Tibial artery (tissue), 4 donors: Measurements from ENCODE around the gene DNAJC13.
"Not testable (repeated sequence)": the region's sequence is repeated elsewhere in the genome, so short reads cannot be mapped to it uniquely, and the experiment has no call there.

ENCODE experiments used
- DNase-seq, 2 donors: peaks; one replicate each; pipeline ENCODE4 v3.0.0-alpha.2; 2019
- H3K27ac ChIP-seq, 2 donors: fragments of 200-600 bp; sonication (generic) in 1 of 2; 1 replicate in 1 of 2; 2 replicates in 1 of 2; pipeline ENCODE4 v1.5.1; 2018 to 2019; ENCODE audit warnings: mild to moderate bottlenecking in 1 of 2
- H3K27me3 ChIP-seq, 2 donors: fragments of 200-600 bp; sonication (generic) in 1 of 2; one replicate each; pipeline versions ENCODE4 v1.5.1 to v1.6.0; 2016 to 2019
- H3K36me3 ChIP-seq, 3 donors: fragments of 200-600 bp; sonication (generic) in 2 of 3; one replicate each; pipeline ENCODE4 v1.5.1; 2016 to 2019; ENCODE audit warnings: mild to moderate bottlenecking in 2 of 3
- H3K4me1 ChIP-seq, 4 donors: fragments of 200-600 bp; sonication (generic) in 2 of 4; 1 replicate in 3 of 4; 2 replicates in 1 of 4; pipeline ENCODE4 v1.5.1; 2016 to 2019
- H3K4me3 ChIP-seq, 2 donors: fragments of 200-600 bp; sonication (generic) in 1 of 2; 1 replicate in 1 of 2; 2 replicates in 1 of 2; pipeline ENCODE4 v1.5.1; 2018 to 2019; ENCODE audit warnings: mild to moderate bottlenecking in 2 of 2
- H3K9me3 ChIP-seq, 3 donors: fragments of 200-600 bp; sonication (generic) in 1 of 3; one replicate each; pipeline ENCODE4 v1.5.1; 2016 to 2019
- intact Hi-C: fragments of 100-400 bp; cut with DNase I; formaldehyde crosslinking; loops from one replicate; pipeline ENCODE4 v1.15.0; 2023; ENCODE audit warnings: low total_unique reads
- TF ChIP-seq, protein P1 (sequence below), 2 experiments: fragments of 200-600 bp in 1 of 2; fragments of 450-650 bp in 1 of 2; IDR thresholded peaks; one replicate each; pipeline ENCODE4 v1.5.1; 2017 to 2019; ENCODE audit warnings: antibody characterized with exemption in 2 of 2, mild to moderate bottlenecking in 1 of 2, moderate library complexity in 1 of 2

The DNAJC13 gene, protein sequence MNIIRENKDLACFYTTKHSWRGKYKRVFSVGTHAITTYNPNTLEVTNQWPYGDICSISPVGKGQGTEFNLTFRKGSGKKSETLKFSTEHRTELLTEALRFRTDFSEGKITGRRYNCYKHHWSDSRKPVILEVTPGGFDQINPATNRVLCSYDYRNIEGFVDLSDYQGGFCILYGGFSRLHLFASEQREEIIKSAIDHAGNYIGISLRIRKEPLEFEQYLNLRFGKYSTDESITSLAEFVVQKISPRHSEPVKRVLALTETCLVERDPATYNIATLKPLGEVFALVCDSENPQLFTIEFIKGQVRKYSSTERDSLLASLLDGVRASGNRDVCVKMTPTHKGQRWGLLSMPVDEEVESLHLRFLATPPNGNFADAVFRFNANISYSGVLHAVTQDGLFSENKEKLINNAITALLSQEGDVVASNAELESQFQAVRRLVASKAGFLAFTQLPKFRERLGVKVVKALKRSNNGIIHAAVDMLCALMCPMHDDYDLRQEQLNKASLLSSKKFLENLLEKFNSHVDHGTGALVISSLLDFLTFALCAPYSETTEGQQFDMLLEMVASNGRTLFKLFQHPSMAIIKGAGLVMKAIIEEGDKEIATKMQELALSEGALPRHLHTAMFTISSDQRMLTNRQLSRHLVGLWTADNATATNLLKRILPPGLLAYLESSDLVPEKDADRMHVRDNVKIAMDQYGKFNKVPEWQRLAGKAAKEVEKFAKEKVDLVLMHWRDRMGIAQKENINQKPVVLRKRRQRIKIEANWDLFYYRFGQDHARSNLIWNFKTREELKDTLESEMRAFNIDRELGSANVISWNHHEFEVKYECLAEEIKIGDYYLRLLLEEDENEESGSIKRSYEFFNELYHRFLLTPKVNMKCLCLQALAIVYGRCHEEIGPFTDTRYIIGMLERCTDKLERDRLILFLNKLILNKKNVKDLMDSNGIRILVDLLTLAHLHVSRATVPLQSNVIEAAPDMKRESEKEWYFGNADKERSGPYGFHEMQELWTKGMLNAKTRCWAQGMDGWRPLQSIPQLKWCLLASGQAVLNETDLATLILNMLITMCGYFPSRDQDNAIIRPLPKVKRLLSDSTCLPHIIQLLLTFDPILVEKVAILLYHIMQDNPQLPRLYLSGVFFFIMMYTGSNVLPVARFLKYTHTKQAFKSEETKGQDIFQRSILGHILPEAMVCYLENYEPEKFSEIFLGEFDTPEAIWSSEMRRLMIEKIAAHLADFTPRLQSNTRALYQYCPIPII (N-terminal part only)

DNA sequence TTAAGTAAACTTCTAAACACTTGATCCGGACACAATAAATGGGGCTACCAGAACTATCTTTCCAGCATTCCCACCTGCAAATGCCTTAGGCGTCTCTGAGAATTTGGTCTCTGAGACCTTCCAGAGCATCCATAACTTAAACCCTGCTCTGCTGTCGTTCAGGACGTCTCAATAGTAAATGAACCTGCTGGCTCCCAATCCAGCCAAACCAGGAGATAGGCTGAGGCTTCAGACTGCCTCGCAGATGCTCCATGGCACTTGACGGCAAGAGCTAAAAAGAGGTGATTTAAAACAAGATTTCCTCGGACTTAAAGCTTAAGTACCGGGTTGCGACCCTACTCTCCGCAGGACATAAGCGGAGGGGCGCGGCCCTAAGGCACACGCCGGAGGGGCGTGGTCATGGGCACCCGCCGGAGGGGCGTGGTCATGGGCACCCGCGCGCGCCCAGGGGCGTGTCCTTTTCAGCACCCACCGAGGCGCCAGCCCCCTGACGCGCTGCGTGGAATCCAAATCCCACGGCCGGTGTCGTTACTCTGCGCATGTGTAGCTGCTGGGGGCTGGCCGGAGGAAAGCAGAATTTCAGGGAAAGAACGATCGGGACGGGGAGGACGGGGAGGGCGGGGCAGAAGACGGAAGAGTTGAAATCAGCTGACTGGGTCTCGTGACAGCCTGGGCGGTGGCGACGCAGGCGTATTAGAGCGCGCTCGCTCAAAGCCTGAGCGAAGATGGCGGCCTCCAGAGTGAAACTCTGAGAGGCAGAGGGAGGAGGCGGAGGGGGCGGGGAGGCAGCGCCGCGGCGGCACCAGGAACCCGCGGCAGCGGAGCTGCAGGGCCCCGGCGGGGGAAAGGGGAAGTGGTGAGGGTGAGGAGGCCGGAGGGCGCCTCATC lies at the start of gene DNAJC13:
Gene DNAJC13, plus strand, starts transcription at position 696 of the 888 bp plus-strand sequence. CDS start 17,049 bp downstream, outside the sequence.
- TF ChIP-seq, protein P1, sequence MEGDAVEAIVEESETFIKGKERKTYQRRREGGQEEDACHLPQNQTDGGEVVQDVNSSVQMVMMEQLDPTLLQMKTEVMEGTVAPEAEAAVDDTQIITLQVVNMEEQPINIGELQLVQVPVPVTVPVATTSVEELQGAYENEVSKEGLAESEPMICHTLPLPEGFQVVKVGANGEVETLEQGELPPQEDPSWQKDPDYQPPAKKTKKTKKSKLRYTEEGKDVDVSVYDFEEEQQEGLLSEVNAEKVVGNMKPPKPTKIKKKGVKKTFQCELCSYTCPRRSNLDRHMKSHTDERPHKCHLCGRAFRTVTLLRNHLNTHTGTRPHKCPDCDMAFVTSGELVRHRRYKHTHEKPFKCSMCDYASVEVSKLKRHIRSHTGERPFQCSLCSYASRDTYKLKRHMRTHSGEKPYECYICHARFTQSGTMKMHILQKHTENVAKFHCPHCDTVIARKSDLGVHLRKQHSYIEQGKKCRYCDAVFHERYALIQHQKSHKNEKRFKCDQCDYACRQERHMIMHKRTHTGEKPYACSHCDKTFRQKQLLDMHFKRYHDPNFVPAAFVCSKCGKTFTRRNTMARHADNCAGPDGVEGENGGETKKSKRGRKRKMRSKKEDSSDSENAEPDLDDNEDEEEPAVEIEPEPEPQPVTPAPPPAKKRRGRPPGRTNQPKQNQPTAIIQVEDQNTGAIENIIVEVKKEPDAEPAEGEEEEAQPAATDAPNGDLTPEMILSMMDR (IDR thresholded peaks at IDR 0.05): no peak
- Histone ChIP-seq H3K4me3 (peak within 1 kb of the TSS; percentile 86 to 88), H3K27ac (peak within 1 kb of the TSS; percentile 80 to 89), H3K27me3 (no peaks in the 10 kb centered on the region), H3K9me3 (no peaks in the 10 kb centered on the region), H3K36me3 (no peaks in the 10 kb centered on the region), H3K4me1 (peaks cover 0 to 39% (median 18%) of the 10 kb centered on the region in 4 donors)
- intact Hi-C loops: no loop called here
- peak; percentile 95 to 97 for DNase-seq

DNA sequence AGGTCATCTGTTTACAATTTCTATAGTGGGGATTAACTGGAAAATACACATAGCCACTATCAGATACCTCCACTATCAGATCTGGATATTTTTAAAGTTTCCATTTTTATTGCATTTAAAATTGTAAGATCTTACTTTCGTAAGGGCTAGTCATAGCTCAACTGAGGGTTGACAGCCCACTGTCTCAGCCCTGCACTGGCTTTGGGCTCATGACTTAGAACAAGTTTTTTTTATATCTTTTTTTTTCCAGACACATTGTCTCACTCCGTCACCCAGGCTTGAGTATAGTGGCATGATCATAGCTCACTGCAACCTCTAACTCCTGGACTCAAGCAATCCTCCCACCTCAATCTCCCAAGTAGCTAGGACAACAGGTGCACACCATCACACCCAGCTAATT lies 48.8 kb upstream of the DNAJC13 start:
- intact Hi-C loops: no loop called here
- Histone ChIP-seq H3K9me3 (no peaks in the 10 kb centered on the region), H3K36me3 (no peaks in the 10 kb centered on the region), H3K27me3 (no peaks in the 10 kb centered on the region), H3K4me1 (no peaks in the 10 kb centered on the region), H3K4me3 (no peak overlapping the region), H3K27ac (no peak overlapping the region)
- no peak for DNase-seq
- TF ChIP-seq, protein P1 (IDR thresholded peaks at IDR 0.05): no peak

DNA sequence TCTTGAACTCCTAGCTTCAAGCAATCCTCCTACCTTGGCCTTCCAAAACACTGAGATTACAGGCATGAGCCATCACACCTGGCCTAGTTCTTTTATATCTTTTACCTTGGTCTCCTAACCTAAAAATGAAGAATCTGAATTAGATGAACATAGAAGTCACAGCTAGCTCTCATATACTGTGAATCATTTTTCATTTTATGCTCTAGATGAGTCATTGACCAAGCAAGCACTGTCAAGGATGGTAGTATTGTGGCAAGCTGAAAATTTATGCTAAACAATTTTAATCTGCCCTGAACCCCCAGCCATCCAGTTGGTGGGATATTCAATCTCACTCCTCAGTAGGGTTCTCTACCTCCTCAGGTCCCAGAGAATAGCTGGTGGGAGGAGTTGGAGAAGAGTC lies 48.3 kb upstream of the DNAJC13 start:
- H3K27ac ChIP-seq: no peak overlapping the region
- no peaks in the 10 kb centered on the region for H3K27me3 ChIP-seq
- intact Hi-C loops: no loop called here
- H3K36me3 ChIP-seq: no peaks in the 10 kb centered on the region
- H3K4me3 ChIP-seq: no peak overlapping the region
- no peaks in the 10 kb centered on the region for H3K4me1 ChIP-seq
- TF ChIP-seq, protein P1 (IDR thresholded peaks at IDR 0.05): no peak
- DNase-seq: no peak
- no peaks in the 10 kb centered on the region for H3K9me3 ChIP-seq

DNA sequence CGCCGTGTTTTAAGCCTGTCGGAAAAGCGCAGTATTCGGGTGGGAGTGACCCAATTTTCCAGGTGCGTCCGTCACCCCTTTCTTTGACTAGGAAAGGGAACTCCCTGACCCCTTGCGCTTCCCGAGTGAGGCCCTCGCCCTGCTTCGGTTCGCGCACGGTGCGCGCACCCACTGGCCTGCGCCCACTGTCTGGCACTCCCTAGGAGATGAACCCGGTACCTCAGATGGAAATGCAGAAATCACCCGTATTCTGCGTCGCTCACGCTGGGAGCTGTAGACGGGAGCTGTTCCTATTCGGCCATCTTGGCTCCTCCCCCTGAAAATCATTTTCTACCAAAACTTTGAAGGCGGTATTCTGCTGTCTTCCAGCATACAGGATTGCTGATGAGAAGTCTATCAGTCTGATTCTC lies 40.4 kb upstream of the DNAJC13 start:
- DNase-seq, H3K4me1 ChIP-seq, H3K4me3 ChIP-seq, H3K27ac ChIP-seq, H3K27me3 ChIP-seq, H3K9me3 ChIP-seq, H3K36me3 ChIP-seq, intact Hi-C loops: not testable (repeated sequence)

DNA sequence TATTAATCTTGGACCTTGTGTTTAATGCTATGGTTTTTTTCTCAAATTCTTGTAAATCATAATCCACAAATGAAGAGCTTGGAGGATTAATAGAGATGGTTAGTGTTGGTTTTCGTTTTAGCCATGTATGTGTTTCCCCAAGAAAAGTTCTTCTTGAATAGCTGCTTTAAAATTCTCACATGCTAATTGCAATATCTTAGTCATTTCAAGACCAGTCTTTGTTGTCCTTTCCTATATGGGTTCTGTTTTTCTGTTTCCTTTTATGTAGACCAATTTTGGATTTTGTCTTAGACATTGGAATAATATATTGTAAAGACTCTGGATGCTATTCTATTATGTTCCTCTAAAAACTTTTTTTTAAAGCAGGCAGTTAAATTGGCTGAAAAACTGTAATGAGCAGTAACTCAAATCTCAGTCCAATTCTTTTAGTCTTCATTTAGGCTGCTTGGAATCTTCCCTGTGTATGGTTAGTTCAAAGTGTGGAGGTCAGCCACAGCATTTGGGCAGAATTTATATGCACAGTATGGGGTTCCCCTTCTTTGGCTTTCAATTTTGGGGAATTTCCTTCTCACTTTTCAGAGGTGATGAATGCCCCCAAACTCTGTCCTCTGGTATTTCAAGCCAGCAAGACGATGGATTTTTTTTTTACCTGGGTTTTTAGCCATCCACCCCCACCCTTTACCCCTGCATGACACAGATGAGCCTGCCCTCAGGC lies 39.1 kb upstream of the DNAJC13 start:
- intact Hi-C loops: no loop called here
- H3K4me1 ChIP-seq: no peaks in the 10 kb centered on the region
- H3K9me3 ChIP-seq: no peaks in the 10 kb centered on the region
- TF ChIP-seq, protein P1 (IDR thresholded peaks at IDR 0.05): no peak
- peaks cover 0 to 10% of the 10 kb centered on the region in 2 donors for H3K27me3 ChIP-seq
- no peak for DNase-seq
- H3K4me3 ChIP-seq: no peak overlapping the region
- H3K36me3 ChIP-seq: no peaks in the 10 kb centered on the region
- no peak overlapping the region for H3K27ac ChIP-seq
